Endothelial cell of umbilical vein (primary cell): ENCODE measurements around the gene DDX54. TPM values are rescaled to one million over a fixed set of nuclear protein-coding genes. Genes with fewer than 3 reads are reported as not detected.

Source experiments
- BruUV-seq: library from RNA; stranded (reverse); fragments of 400-500 nt; replicated peaks from 2 replicates; lab custom pipeline; 2021; lab: Mats Ljungman, UMichigan
- CTCF ChIA-PET: fragments of 300-600, 350-600 bp; sonication (Branson Sonifier 250); formaldehyde crosslinking; loops from one replicate; lab custom pipeline; 2021; ENCODE audit warnings: antibody characterized with exemption, inconsistent platforms; lab: Charles Lee
- POLR2A ChIA-PET: fragments of 300-600, 350-600 bp; sonication (Branson Sonifier 250); formaldehyde crosslinking; loops from one replicate; lab custom pipeline; 2021; ENCODE audit warnings: antibody characterized with exemption, inconsistent platforms; lab: Charles Lee
- DNase-seq: peaks from one replicate; pipeline ENCODE4 v3.0.0-alpha.2; 2011; ENCODE audit warnings: low read depth, low spot score
- FAIRE-seq: peaks from 2 replicates; lab custom pipeline; 2011; peaks lifted over from hg19 to GRCh38; lab: Jason Lieb, UNC
- H2AFZ ChIP-seq: 2 replicates; pipeline ENCODE4 v1.6.0; 2012; ENCODE audit warnings: low read depth, low read length, control low read depth, inconsistent platforms
- H3K27ac ChIP-seq: 2 replicates; pipeline ENCODE4 v1.5.1; 2011; ENCODE audit warnings: low read depth, mild to moderate bottlenecking, control low read depth, low read length, moderate library complexity; ENCODE audit not compliant: insufficient read depth
- H3K27me3 ChIP-seq, 2 experiments: 2 replicates each; pipeline versions ENCODE4 v1.6.0 to v1.6.1; 2011; ENCODE audit warnings: low read length in 2 of 2, mixed read lengths in 1 of 2; ENCODE audit not compliant: control insufficient read depth in 2 of 2, insufficient read depth in 2 of 2
- H3K36me3 ChIP-seq, 2 experiments: 2 replicates in 1 of 2; 3 replicates in 1 of 2; pipeline ENCODE4 v1.5.1; 2011; ENCODE audit warnings: low read length in 2 of 2, mild to moderate bottlenecking in 1 of 2, moderate library complexity in 1 of 2; ENCODE audit not compliant: control insufficient read depth in 2 of 2, insufficient read depth in 2 of 2; ENCODE audit errors: extremely low read depth in 1 of 2
- H3K4me1 ChIP-seq: 3 replicates; pipeline ENCODE4 v1.5.1; 2011; ENCODE audit warnings: mild to moderate bottlenecking, low read length; ENCODE audit not compliant: control insufficient read depth, insufficient read depth; ENCODE audit errors: extremely low read depth
- H3K4me2 ChIP-seq: 2 replicates; pipeline ENCODE4 v1.6.1; 2011; ENCODE audit warnings: low read length, control low read depth, mixed read lengths; ENCODE audit not compliant: insufficient read depth
- H3K4me3 ChIP-seq, 3 experiments: fragments of 200-600 bp in 1 of 3; sonication (generic), shearing (Covaris generic) in 1 of 3; replicated peaks in 1 of 3; 2 replicates each; pipeline ENCODE4 v1.5.1; 2011 to 2016; ENCODE audit warnings: control low read depth in 3 of 3, low read length in 3 of 3, mild to moderate bottlenecking in 2 of 3, inconsistent platforms in 1 of 3, low read depth in 1 of 3, moderate library complexity in 1 of 3; ENCODE audit not compliant: insufficient read depth in 1 of 3
- H3K79me2 ChIP-seq: 2 replicates; pipeline ENCODE4 v1.6.0; 2012; ENCODE audit warnings: low read length, inconsistent platforms; ENCODE audit not compliant: control insufficient read depth, insufficient read depth
- H3K9ac ChIP-seq: replicated peaks from 2 replicates; pipeline ENCODE3; 2011; ENCODE audit warnings: low read length, control low read depth; ENCODE audit not compliant: insufficient read depth; ENCODE audit errors: extremely low read depth
- H3K9me1 ChIP-seq: replicated peaks from 3 replicates; pipeline ENCODE4 v1.6.0; 2011; ENCODE audit warnings: mild to moderate bottlenecking, low read length; ENCODE audit not compliant: control insufficient read depth, insufficient read depth; ENCODE audit errors: extremely low read depth
- H3K9me3 ChIP-seq: replicated peaks from 2 replicates; pipeline ENCODE4 v1.5.1; 2012; ENCODE audit warnings: low read length, inconsistent platforms; ENCODE audit not compliant: control insufficient read depth, insufficient read depth
- H4K20me1 ChIP-seq: replicated peaks from 2 replicates; pipeline ENCODE3; 2011; ENCODE audit warnings: mild to moderate bottlenecking, low read length; ENCODE audit not compliant: control insufficient read depth, insufficient read depth; ENCODE audit errors: extremely low read depth
- FOS ChIP-seq: IDR thresholded peaks from 2 replicates; pipeline ENCODE4 v1.6.1; 2011; ENCODE audit warnings: mild to moderate bottlenecking, low read length, moderate library complexity, borderline replicate concordance; ENCODE audit not compliant: insufficient read depth
- GATA2 ChIP-seq: IDR thresholded peaks from 2 replicates; pipeline ENCODE4 v1.7.0; 2011; ENCODE audit warnings: low read depth, mild to moderate bottlenecking, moderate library complexity, mixed read lengths, low read length; ENCODE audit not compliant: insufficient read length, insufficient read depth
- JUN ChIP-seq: IDR thresholded peaks from 2 replicates; pipeline ENCODE4 v1.6.1; 2011; ENCODE audit warnings: borderline replicate concordance, low read depth; ENCODE audit not compliant: insufficient read length, insufficient read depth
- MAX ChIP-seq: IDR thresholded peaks from 2 replicates; pipeline ENCODE4 v1.6.1; 2011; ENCODE audit not compliant: insufficient read depth, insufficient read length
- MYC ChIP-seq: IDR thresholded peaks from one replicate; pipeline ENCODE4 v1.6.1; 2011; ENCODE audit warnings: mild to moderate bottlenecking, low read depth, low read length
- POLR2A ChIP-seq: IDR thresholded peaks from 2 replicates; pipeline ENCODE4 v1.6.1; 2012; ENCODE audit warnings: low read depth, mild to moderate bottlenecking, control low read depth, low read length
- POLR2AphosphoS5 ChIP-seq: IDR thresholded peaks from 2 replicates; pipeline ENCODE4 v1.6.1; 2012; ENCODE audit warnings: low read depth, mild to moderate bottlenecking, control low read depth, low read length, moderate library complexity; ENCODE audit not compliant: insufficient read depth
- dilution Hi-C: fragments of 300-500 bp; cut with MboI; formaldehyde crosslinking; loops from one replicate; pipeline ENCODE4 v1.15.0; 2019; ENCODE audit warnings: low sequenced_read_pairs; ENCODE audit not compliant: extremely low pct_ligation_motif_present
- intact Hi-C: fragments of 100-400 bp; cut with micrococcal nuclease; formaldehyde crosslinking; loops from one replicate; pipeline ENCODE4 v1.10.0; 2022
- polyA plus RNA-seq, 4 experiments: library from polyadenylated mRNA; depleted of rRNA in 3 of 4; stranded (reverse) in 3 of 4; unstranded in 1 of 4; fragments of >200 nt; gene quantifications; 2 replicates each; pipeline versions ENCODE4 v1.2.1 to v1.2.3, GENCODE V29; 2011 to 2012; ENCODE audit warnings: missing spikeins in 1 of 4
- total RNA-seq: library from RNA; stranded (reverse); gene quantifications from 2 replicates; pipeline ENCODE4 v1.2.3, GENCODE V29; 2021
- TF ChIP-seq, protein P1 (sequence below), 2 donors: IDR thresholded peaks; 1 replicate in 1 of 2; 2 replicates in 1 of 2; pipeline ENCODE4 v1.5.1; 2011; ENCODE audit warnings: low read length in 2 of 2, mild to moderate bottlenecking in 2 of 2, moderate library complexity in 2 of 2, control low read depth in 1 of 2, inconsistent platforms in 1 of 2, low read depth in 1 of 2; ENCODE audit not compliant: insufficient read depth in 1 of 2; ENCODE audit errors: extremely low read depth in 1 of 2

Gene DDX54
- total and polyA plus RNA-seq, 2 donors (not counting 3 experiments of a cell fraction or from before 2014, with no cell fraction given) = 54.1 to 90.0 TPM

GRCh38 chr12:113112043-113112899 is 73.0 kb downstream of the DDX54 start:
- POLR2A ChIA-PET = no interaction called here

More at GRCh38 chr12:113112043-113112899, 73.0 kb downstream of the DDX54 start:
- no peaks in the 10 kb centered on the region for H3K9me1 ChIP-seq
- H3K9me3 ChIP-seq = no peaks in the 10 kb centered on the region
- no peak overlapping the region for H3K4me3 ChIP-seq
- H3K4me1 ChIP-seq = no peaks in the 10 kb centered on the region
- dilution Hi-C loops = no loop called here
- intact Hi-C loops = no loop called here
- H3K27me3 ChIP-seq = peaks cover 0 to 1% of the 10 kb centered on the region in 2 experiments
- H3K9ac ChIP-seq = no peak overlapping the region
- no peak for FAIRE-seq
- TF ChIP-seq MYC (no peak), POLR2AphosphoS5 (no peak), POLR2A (no peak), JUN (no peak), GATA2 (no peak), FOS (no peak), MAX (no peak)
- TF ChIP-seq, protein P1, sequence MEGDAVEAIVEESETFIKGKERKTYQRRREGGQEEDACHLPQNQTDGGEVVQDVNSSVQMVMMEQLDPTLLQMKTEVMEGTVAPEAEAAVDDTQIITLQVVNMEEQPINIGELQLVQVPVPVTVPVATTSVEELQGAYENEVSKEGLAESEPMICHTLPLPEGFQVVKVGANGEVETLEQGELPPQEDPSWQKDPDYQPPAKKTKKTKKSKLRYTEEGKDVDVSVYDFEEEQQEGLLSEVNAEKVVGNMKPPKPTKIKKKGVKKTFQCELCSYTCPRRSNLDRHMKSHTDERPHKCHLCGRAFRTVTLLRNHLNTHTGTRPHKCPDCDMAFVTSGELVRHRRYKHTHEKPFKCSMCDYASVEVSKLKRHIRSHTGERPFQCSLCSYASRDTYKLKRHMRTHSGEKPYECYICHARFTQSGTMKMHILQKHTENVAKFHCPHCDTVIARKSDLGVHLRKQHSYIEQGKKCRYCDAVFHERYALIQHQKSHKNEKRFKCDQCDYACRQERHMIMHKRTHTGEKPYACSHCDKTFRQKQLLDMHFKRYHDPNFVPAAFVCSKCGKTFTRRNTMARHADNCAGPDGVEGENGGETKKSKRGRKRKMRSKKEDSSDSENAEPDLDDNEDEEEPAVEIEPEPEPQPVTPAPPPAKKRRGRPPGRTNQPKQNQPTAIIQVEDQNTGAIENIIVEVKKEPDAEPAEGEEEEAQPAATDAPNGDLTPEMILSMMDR (IDR thresholded peaks at IDR 0.05; ENCODE audit: extremely low read depth in 1 of 2, insufficient read depth in 1 of 2, low read depth in 1 of 2, low read length in 2 of 2) = no peak
- H3K79me2 ChIP-seq = no peaks in the 10 kb centered on the region
- H4K20me1 ChIP-seq = no peaks in the 10 kb centered on the region
- no peak overlapping the region for H2AFZ ChIP-seq
- CTCF ChIA-PET = interaction anchor here (1.3 kb wide), 1 partner anchor 120 kb away, joined by 5 read pairs; no protein-coding TSS in a partner anchor
- DNase-seq = no peak
- no TSS peak for BruUV-seq
- H3K4me2 ChIP-seq = no peak overlapping the region
- H3K27ac ChIP-seq = no peak overlapping the region
- H3K36me3 ChIP-seq = no peaks in the 10 kb centered on the region
